Progenitor cell of endocrine pancreas (in vitro differentiated cells): ENCODE data around the gene KCNK2. TPM values are rescaled to one million over a fixed set of nuclear protein-coding genes. Genes with fewer than 3 reads are reported as not detected.

Source experiments
- DNase-seq: peaks from one replicate; pipeline ENCODE4 v3.0.0; 2021; ENCODE audit warnings: low spot score; ENCODE audit not compliant: unreplicated experiment
- H3K27ac Mint-ChIP-seq: 2 replicates; pipeline ENCODE4 v1.8.0; 2021; ENCODE audit warnings: mild to moderate bottlenecking, moderate library complexity, mixed read lengths
- H3K27me3 Mint-ChIP-seq: 2 replicates; pipeline ENCODE4 v1.8.0; 2021; ENCODE audit warnings: mixed read lengths
- H3K36me3 Mint-ChIP-seq: 2 replicates; pipeline ENCODE4 v1.8.0; 2022; ENCODE audit warnings: mixed read lengths; ENCODE audit not compliant: insufficient read depth
- H3K4me1 Mint-ChIP-seq: 2 replicates; pipeline ENCODE4 v1.8.0; 2021; ENCODE audit warnings: low read depth, mixed read lengths
- H3K4me3 Mint-ChIP-seq: 2 replicates; pipeline ENCODE4 v1.8.0; 2021; ENCODE audit warnings: low read depth, mild to moderate bottlenecking, moderate library complexity, mixed read lengths
- H3K9me3 Mint-ChIP-seq: 2 replicates; pipeline ENCODE4 v1.8.0; 2021; ENCODE audit warnings: low read depth, mixed read lengths
- total RNA-seq: library from RNA; stranded (reverse); gene quantifications from 2 replicates; pipeline ENCODE4 v1.2.1, GENCODE V29; 2021
- TF ChIP-seq, protein P1 (sequence below): fragments of 200-600 bp; sonication (generic); IDR thresholded peaks from one replicate; pipeline ENCODE4 v1.5.0; 2021; ENCODE audit warnings: antibody characterized with exemption, mild to moderate bottlenecking; ENCODE audit not compliant: unreplicated experiment

Gene KCNK2
- total RNA-seq, 1 donor from 2014 or later: 0.60 TPM

DNA sequence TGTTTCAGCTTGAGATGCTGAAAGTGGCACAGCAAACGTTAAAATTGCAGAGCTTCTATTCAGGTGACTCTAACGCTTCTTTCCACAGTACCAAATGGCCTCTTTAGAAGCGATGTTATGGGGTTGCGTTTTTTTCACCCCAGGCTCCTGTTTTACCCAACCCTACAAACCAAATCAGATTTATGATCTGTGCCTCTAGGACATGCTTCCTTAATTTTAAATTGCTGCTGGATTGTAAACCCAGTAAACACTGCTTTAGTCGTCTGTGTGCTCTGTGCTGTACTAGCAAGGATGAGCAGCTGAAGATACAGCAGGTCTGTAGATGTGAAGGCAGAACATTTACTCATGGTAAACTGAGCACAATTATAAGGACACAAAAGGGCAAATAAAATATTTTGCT lies 13.0 kb downstream of the KCNK2 start:
- no peaks in the 10 kb centered on the region for H3K4me1 Mint-ChIP-seq
- H3K4me3 Mint-ChIP-seq: no peak overlapping the region
- no peaks in the 10 kb centered on the region for H3K36me3 Mint-ChIP-seq
- TF ChIP-seq, protein P1, sequence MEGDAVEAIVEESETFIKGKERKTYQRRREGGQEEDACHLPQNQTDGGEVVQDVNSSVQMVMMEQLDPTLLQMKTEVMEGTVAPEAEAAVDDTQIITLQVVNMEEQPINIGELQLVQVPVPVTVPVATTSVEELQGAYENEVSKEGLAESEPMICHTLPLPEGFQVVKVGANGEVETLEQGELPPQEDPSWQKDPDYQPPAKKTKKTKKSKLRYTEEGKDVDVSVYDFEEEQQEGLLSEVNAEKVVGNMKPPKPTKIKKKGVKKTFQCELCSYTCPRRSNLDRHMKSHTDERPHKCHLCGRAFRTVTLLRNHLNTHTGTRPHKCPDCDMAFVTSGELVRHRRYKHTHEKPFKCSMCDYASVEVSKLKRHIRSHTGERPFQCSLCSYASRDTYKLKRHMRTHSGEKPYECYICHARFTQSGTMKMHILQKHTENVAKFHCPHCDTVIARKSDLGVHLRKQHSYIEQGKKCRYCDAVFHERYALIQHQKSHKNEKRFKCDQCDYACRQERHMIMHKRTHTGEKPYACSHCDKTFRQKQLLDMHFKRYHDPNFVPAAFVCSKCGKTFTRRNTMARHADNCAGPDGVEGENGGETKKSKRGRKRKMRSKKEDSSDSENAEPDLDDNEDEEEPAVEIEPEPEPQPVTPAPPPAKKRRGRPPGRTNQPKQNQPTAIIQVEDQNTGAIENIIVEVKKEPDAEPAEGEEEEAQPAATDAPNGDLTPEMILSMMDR: no peak
- no peaks in the 10 kb centered on the region for H3K9me3 Mint-ChIP-seq
- H3K27ac Mint-ChIP-seq: no peak overlapping the region
- peaks cover 25% of the 10 kb centered on the region for H3K27me3 Mint-ChIP-seq
- no peak for DNase-seq

DNA sequence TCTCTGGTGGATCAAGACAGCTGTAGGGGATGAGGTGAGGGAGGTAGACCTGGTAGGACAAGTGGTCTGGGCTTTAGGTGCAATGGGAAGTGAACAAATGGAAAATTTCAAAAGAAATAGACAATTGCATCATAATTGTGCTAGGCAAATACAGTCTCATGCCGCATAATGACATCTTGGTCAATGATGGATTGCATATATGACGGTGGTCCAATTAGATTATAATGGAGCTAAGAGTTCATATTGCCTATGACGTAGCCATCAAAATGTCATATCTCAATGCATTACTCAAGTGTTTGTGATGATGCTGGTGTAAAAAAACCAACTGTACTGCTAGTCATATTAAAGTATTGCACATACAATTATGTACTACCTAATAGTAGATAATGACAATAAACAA lies 19.0 kb downstream of the KCNK2 start:
- no peak overlapping the region for H3K27ac Mint-ChIP-seq
- no peaks in the 10 kb centered on the region for H3K36me3 Mint-ChIP-seq
- peaks cover 3% of the 10 kb centered on the region for H3K9me3 Mint-ChIP-seq
- no peak overlapping the region for H3K4me3 Mint-ChIP-seq
- no peak for DNase-seq
- no peaks in the 10 kb centered on the region for H3K4me1 Mint-ChIP-seq
- TF ChIP-seq, protein P1: no peak
- peaks cover 8% of the 10 kb centered on the region for H3K27me3 Mint-ChIP-seq

DNA sequence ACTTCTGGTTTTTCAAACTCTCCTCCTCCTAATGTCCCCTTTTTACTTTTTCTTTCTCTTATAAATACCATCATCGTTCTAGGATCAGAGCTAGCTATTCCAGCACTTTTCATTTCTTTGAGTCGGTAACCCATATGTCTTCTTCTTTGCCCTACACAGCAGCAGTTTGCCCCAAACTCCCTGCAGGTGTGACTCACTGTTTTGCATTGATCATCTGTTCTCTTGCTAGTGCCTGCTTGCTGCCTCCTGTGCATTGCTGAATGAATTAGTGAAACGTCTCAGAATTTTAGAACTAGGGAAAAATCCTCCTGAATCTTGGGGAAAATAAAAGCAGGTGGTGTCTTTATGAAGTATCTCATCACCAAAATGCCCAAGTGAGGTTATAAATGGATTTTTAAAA lies 21.7 kb downstream of the KCNK2 start:
- no peaks in the 10 kb centered on the region for H3K4me1 Mint-ChIP-seq
- peaks cover 6% of the 10 kb centered on the region for H3K9me3 Mint-ChIP-seq
- H3K36me3 Mint-ChIP-seq: no peaks in the 10 kb centered on the region
- no peak for DNase-seq
- H3K4me3 Mint-ChIP-seq: no peak overlapping the region
- H3K27me3 Mint-ChIP-seq: no peaks in the 10 kb centered on the region
- TF ChIP-seq, protein P1: no peak
- H3K27ac Mint-ChIP-seq: no peak overlapping the region

DNA sequence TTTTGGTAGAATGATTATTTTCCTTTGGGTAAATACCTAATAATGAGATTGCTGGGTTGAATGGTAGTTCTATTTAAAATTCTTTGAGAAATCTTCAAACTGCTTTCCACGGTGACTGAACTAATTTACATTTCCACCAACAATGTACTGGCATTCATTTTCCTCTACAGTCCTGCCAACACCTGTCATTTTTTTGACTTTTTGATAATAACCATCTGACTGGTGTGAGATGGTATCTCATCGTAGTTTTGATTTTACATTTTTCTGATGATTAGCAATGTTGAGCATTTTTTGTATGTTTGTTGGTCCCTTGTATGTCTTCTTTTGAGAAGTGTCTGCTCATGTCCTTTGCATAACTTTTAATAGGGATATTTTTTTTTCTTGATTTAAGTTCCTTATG lies 23.5 kb downstream of the KCNK2 start:
- Mint-ChIP-seq H3K9me3 (peaks cover 6% of the 10 kb centered on the region), H3K4me3 (no peak overlapping the region), H3K4me1 (no peaks in the 10 kb centered on the region), H3K27me3 (no peaks in the 10 kb centered on the region), H3K27ac (no peak overlapping the region), H3K36me3 (no peaks in the 10 kb centered on the region)
- no peak for DNase-seq
- TF ChIP-seq, protein P1: no peak

DNA sequence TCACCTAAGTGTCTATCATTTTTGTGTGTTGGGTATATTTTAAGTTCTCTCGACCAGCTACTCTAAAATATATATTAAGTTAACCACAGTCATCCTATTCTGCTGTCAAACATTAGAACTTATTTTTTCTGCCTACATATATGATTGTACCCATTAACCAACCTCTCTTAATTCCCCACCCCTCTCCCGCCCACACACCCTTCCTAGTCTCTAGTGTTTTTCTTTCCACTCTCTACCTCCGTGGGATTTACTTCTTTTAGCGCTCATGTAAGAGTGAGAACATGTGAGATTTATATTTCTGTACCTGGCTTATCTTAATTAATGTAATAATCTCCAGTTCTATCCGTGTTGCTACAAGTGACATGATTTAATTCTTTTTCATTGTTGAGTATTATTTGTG lies 26.6 kb downstream of the KCNK2 start:
- Mint-ChIP-seq H3K9me3 (peaks cover 6% of the 10 kb centered on the region), H3K27ac (no peak overlapping the region), H3K4me1 (no peaks in the 10 kb centered on the region), H3K4me3 (no peak overlapping the region), H3K27me3 (no peaks in the 10 kb centered on the region), H3K36me3 (no peaks in the 10 kb centered on the region)
- DNase-seq: no peak
- TF ChIP-seq, protein P1: no peak
